ENCODE data around the gene LRRFIP2. TPM values are rescaled to one million over a fixed set of nuclear protein-coding genes. Genes with fewer than 3 reads are reported as not detected.

LRRFIP2 gene
- total RNA-seq, 1 donor from 2014 or later, result 48.0 TPM

DNA sequence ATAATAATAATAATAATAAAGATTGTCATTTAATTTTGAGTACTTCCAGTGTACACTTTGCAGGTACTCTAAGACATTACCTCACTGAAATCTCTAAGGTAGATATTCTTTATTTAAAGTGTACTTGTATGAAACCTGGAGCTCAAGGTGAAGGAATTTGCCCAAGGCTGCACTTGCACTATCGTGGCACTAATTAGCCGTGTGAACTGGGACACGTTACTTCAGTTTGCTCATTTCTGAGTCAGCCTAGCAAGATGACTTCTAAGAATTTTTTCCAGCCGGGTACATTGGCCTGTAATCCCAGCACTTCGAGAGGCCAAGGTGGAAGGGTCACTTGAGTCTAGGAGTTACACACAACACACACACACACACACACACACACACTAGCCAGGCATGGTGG is 147.5 kb downstream of the LRRFIP2 start:
- no peak for DNase-seq (ENCODE audit: low spot score, unreplicated experiment)
- peaks cover 43% of the 10 kb centered on the region for H3K36me3 Mint-ChIP-seq (ENCODE audit: insufficient read depth)
- H3K27me3 Mint-ChIP-seq, result no peaks in the 10 kb centered on the region
- H3K9me3 Mint-ChIP-seq (ENCODE audit: low read depth), result peaks cover 9% of the 10 kb centered on the region
- H3K4me3 Mint-ChIP-seq (ENCODE audit: low read depth), result no peak overlapping the region
- TF ChIP-seq CTCF (IDR thresholded peaks at IDR 0.05; ENCODE audit: unreplicated experiment), result no peak
- no peak overlapping the region for H3K27ac Mint-ChIP-seq
- no peaks in the 10 kb centered on the region for H3K4me1 Mint-ChIP-seq (ENCODE audit: low read depth)

DNA sequence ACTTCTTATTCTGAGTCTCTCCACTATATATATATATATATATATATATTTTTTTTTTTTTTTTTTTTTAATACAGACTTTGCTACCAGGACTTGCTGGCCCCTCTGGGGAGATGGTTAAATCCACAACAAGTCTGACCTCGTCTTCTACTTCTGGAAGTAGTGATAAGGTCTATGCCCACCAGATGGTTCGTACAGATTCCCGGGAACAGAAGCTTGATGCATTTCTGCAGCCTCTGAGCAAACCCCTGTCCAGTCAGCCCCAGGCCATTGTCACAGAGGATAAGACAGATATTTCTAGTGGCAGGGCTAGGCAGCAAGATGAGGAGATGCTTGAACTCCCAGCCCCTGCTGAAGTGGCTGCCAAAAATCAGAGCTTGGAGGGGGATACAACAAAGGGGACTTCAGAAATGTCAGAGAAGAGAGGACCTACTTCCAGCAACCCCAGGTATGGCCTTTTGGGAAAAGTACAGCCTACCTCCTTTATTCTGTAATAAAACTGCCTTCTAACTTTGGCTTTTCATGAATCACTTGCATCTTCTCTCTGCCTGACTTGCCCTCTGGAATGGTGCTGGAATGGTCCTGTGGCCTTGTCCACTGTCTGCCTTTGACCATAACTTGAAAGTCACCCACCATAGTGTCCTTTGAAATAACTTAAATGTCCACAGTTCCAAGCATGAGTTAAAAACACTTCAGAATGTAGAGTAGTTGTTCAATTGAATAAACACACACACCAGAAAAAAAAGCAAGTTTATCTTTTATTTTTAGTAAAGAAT is 148.6 kb downstream of the LRRFIP2 start:
- no peaks in the 10 kb centered on the region for H3K27me3 Mint-ChIP-seq
- DNase-seq (ENCODE audit: low spot score, unreplicated experiment), result no peak
- H3K9me3 Mint-ChIP-seq (ENCODE audit: low read depth), result peaks cover 9% of the 10 kb centered on the region
- H3K27ac Mint-ChIP-seq, result no peak overlapping the region
- H3K4me1 Mint-ChIP-seq (ENCODE audit: low read depth), result no peaks in the 10 kb centered on the region
- no peak for TF ChIP-seq CTCF (IDR thresholded peaks at IDR 0.05; ENCODE audit: unreplicated experiment)
- H3K4me3 Mint-ChIP-seq (ENCODE audit: low read depth), result no peak overlapping the region
- H3K36me3 Mint-ChIP-seq (ENCODE audit: insufficient read depth), result peaks cover 48% of the 10 kb centered on the region

DNA sequence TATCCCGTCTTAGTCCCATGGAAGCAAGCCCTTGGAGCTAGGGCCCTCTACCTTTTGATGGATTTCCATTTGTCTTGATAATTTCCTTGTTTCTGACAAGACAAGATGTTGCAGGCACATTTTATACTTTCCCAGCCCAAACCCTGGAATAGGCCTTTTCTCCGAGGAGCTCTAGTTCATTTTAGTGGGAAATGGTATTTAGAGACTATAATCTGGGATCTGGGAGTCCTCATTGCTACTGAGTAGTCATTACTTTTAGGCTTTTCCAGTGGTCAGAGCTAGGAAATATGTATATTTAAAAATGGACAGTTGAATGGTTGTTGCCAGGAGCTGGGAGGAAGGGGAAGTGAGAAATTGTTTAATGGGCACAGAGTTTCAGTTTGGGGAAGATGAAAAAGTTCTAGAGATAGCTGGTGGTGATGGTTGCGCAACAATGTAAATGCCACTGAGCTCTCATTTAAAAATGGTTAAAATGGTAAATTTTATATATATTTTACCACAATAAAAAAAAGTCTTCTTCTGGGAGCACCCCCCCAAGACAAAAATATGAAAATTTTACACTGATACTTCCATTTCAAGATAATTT is 149.5 kb downstream of the LRRFIP2 start:
- no peak overlapping the region for H3K27ac Mint-ChIP-seq
- no peaks in the 10 kb centered on the region for H3K27me3 Mint-ChIP-seq
- no peak for TF ChIP-seq CTCF (IDR thresholded peaks at IDR 0.05; ENCODE audit: unreplicated experiment)
- H3K36me3 Mint-ChIP-seq (ENCODE audit: insufficient read depth), result peaks cover 53% of the 10 kb centered on the region
- no peaks in the 10 kb centered on the region for H3K4me1 Mint-ChIP-seq (ENCODE audit: low read depth)
- H3K9me3 Mint-ChIP-seq (ENCODE audit: low read depth), result peaks cover 9% of the 10 kb centered on the region
- no peak overlapping the region for H3K4me3 Mint-ChIP-seq (ENCODE audit: low read depth)
- DNase-seq (ENCODE audit: low spot score, unreplicated experiment), result no peak

DNA sequence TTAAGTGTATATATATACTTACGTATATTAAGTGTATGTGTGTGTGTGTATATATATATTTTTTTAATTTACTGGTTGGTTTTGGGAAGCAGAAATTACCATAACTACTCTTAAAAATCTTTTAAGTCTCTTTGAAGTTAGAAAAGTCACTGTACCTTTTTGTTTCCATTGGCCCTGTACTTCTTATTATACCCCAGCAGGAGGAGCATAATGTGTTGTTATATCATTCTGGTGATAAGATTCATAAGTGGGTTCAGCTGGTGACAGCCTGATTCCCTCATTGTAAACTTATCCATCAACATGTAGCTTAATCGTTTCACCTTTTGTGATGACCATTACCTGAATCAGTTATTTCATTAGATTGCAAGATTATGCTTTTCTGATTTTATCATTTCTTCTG is 150.3 kb downstream of the LRRFIP2 start:
- peak; percentile 33 for TF ChIP-seq CTCF (IDR thresholded peaks at IDR 0.05; ENCODE audit: unreplicated experiment)
- no peak overlapping the region for H3K27ac Mint-ChIP-seq
- no peaks in the 10 kb centered on the region for H3K4me1 Mint-ChIP-seq (ENCODE audit: low read depth)
- H3K27me3 Mint-ChIP-seq, result no peaks in the 10 kb centered on the region
- H3K9me3 Mint-ChIP-seq (ENCODE audit: low read depth), result peaks cover 9% of the 10 kb centered on the region
- H3K4me3 Mint-ChIP-seq (ENCODE audit: low read depth), result no peak overlapping the region
- DNase-seq (ENCODE audit: low spot score, unreplicated experiment), result no peak
- H3K36me3 Mint-ChIP-seq (ENCODE audit: insufficient read depth), result peaks cover 55% of the 10 kb centered on the region

- no peak for TF ChIP-seq CTCF (IDR thresholded peaks at IDR 0.05; ENCODE audit: unreplicated experiment)
- Mint-ChIP-seq H3K27ac (no peak overlapping the region), H3K36me3 (ENCODE audit: insufficient read depth) (peaks cover 31% of the 10 kb centered on the region), H3K4me1 (ENCODE audit: low read depth) (no peaks in the 10 kb centered on the region), H3K4me3 (ENCODE audit: low read depth) (no peak overlapping the region), H3K9me3 (ENCODE audit: low read depth) (no peaks in the 10 kb centered on the region), H3K27me3 (no peaks in the 10 kb centered on the region)
- DNase-seq (ENCODE audit: low spot score, unreplicated experiment), result no peak
Observed at GRCh38 chr3:37017683-37018082, 156.7 kb downstream of the LRRFIP2 start.
